GM23338 (cell line): ENCODE results near the gene UCKL1. TPM values are rescaled to one million over a fixed set of nuclear protein-coding genes. Genes with fewer than 3 reads are reported as not detected.

Source experiments
- ATAC-seq: fragments of 200-7000 bp; cut with Tn5 transposase; 3 replicates; pipeline ENCODE4 v1.9.1; 2020
- DNase-seq: peaks from one replicate; pipeline ENCODE4 v3.0.0-alpha.2; 2015; ENCODE audit warnings: low spot score
- H2AFZ ChIP-seq: fragments of 200-600 bp; sonication (generic); 2 replicates; pipeline ENCODE4 v1.8.0; 2016; ENCODE audit warnings: antibody characterized with exemption, mild to moderate bottlenecking, moderate library complexity
- H3F3A ChIP-seq: fragments of 200-600 bp; sonication (generic); replicated peaks from 2 replicates; pipeline ENCODE4 v1.8.0; 2017; ENCODE audit warnings: antibody characterized with exemption, mixed run types, low read depth
- H3K27ac ChIP-seq: fragments of 200-600 bp; sonication (generic); 2 replicates; pipeline ENCODE4 v1.6.1; 2016; ENCODE audit warnings: low read depth
- H3K27me3 ChIP-seq: fragments of 200-600 bp; sonication (generic); 2 replicates; pipeline ENCODE4 v1.8.0; 2016; ENCODE audit warnings: mild to moderate bottlenecking, mixed run types, moderate library complexity; ENCODE audit not compliant: insufficient read depth
- H3K36me3 ChIP-seq: fragments of 200-600 bp; sonication (generic); 2 replicates; pipeline ENCODE4 v1.8.0; 2016; ENCODE audit warnings: mild to moderate bottlenecking; ENCODE audit not compliant: insufficient read depth
- H3K4me1 ChIP-seq: fragments of 200-600 bp; sonication (generic); 2 replicates; pipeline ENCODE4 v1.8.0; 2016; ENCODE audit warnings: mild to moderate bottlenecking, moderate library complexity; ENCODE audit not compliant: insufficient read depth
- H3K4me2 ChIP-seq: fragments of 200-600 bp; sonication (generic); 2 replicates; pipeline ENCODE4 v1.7.1; 2017; ENCODE audit warnings: mixed run types
- H3K4me3 ChIP-seq: fragments of 200-600 bp; sonication (generic); 2 replicates; pipeline ENCODE4 v1.6.1; 2016; ENCODE audit warnings: mixed run types
- H3K79me2 ChIP-seq: fragments of 200-600 bp; sonication (generic); replicated peaks from 2 replicates; pipeline ENCODE4 v1.8.0; 2017; ENCODE audit warnings: mild to moderate bottlenecking; ENCODE audit not compliant: insufficient read depth
- H3K9me2 ChIP-seq: fragments of 200-600 bp; sonication (generic); 2 replicates; pipeline ENCODE4 v1.8.0; 2017; ENCODE audit not compliant: insufficient read depth
- H4K20me1 ChIP-seq: fragments of 200-600 bp; sonication (generic); replicated peaks from 2 replicates; pipeline ENCODE4 v1.8.0; 2017; ENCODE audit warnings: mild to moderate bottlenecking; ENCODE audit not compliant: insufficient read depth
- H3K27ac Mint-ChIP-seq: 2 replicates; pipeline ENCODE4 v1.8.0; 2020; ENCODE audit warnings: inconsistent platforms, mild to moderate bottlenecking, moderate library complexity, mixed read lengths
- H3K27me3 Mint-ChIP-seq: 3 replicates; pipeline ENCODE4 v1.8.0; 2022; ENCODE audit warnings: low read depth, mild to moderate bottlenecking, moderate library complexity, mixed read lengths, inconsistent platforms; ENCODE audit not compliant: insufficient read depth, poor library complexity
- H3K36me3 Mint-ChIP-seq: 3 replicates; pipeline ENCODE4 v1.8.0; 2021; ENCODE audit warnings: low read depth, mild to moderate bottlenecking, inconsistent platforms, moderate library complexity, mixed read lengths
- H3K4me1 Mint-ChIP-seq: 3 replicates; pipeline ENCODE4 v1.8.0; 2020; ENCODE audit warnings: mild to moderate bottlenecking, inconsistent platforms, mixed read lengths
- H3K4me3 Mint-ChIP-seq: 3 replicates; pipeline ENCODE4 v1.8.0; 2021; ENCODE audit warnings: moderate library complexity, mild to moderate bottlenecking, inconsistent platforms, mixed read lengths
- H3K9me3 Mint-ChIP-seq: 3 replicates; pipeline ENCODE4 v1.8.0; 2020; ENCODE audit warnings: moderate library complexity, mild to moderate bottlenecking, inconsistent platforms, mixed read lengths
- CREB1 ChIP-seq: fragments of 250-450 bp; sonication (Bioruptor Pico); IDR thresholded peaks from 2 replicates; pipeline ENCODE4 v1.5.0; 2020; ENCODE audit warnings: low read depth, mild to moderate bottlenecking, moderate library complexity
- CTCF ChIP-seq, 2 experiments: fragments of 200-600 bp in 1 of 2; sonication (generic) in 1 of 2; conservative IDR thresholded peaks; 2 replicates each; pipeline versions ENCODE4 v1.5.1 to v1.6.1; 2016 to 2017; ENCODE audit warnings: antibody characterized with exemption in 2 of 2, low read depth in 2 of 2, mild to moderate bottlenecking in 2 of 2, moderate library complexity in 1 of 2
- ETS1 ChIP-seq: IDR thresholded peaks from 2 replicates; pipeline ENCODE4 v1.6.1; 2016; ENCODE audit warnings: antibody characterized with exemption
- EZH2 ChIP-seq: fragments of 200-600 bp; sonication (generic); IDR thresholded peaks from one replicate; pipeline ENCODE4 v1.8.0; 2017; ENCODE audit warnings: antibody characterized with exemption, mild to moderate bottlenecking, low read depth; ENCODE audit not compliant: unreplicated experiment
- EZH2phosphoT487 ChIP-seq: fragments of 200-600 bp; sonication (generic); IDR thresholded peaks from one replicate; pipeline ENCODE4 v1.8.1; 2018; ENCODE audit warnings: antibody characterized with exemption; ENCODE audit not compliant: unreplicated experiment
- JUNB ChIP-seq: IDR thresholded peaks from one replicate; pipeline ENCODE4 v1.6.1; 2016; ENCODE audit warnings: antibody characterized with exemption; ENCODE audit not compliant: unreplicated experiment
- NANOG ChIP-seq: IDR thresholded peaks from 2 replicates; pipeline ENCODE4 v1.6.1; 2016; ENCODE audit warnings: antibody characterized with exemption, borderline replicate concordance
- POLR2AphosphoS5 ChIP-seq: IDR thresholded peaks from 2 replicates; pipeline ENCODE4 v1.6.1; 2016; ENCODE audit warnings: antibody characterized with exemption, low read depth
- REST ChIP-seq: IDR thresholded peaks from one replicate; pipeline ENCODE4 v1.6.1; 2018; ENCODE audit warnings: antibody characterized with exemption; ENCODE audit not compliant: unreplicated experiment
- STAT1 ChIP-seq: IDR thresholded peaks from one replicate; pipeline ENCODE4 v1.6.1; 2016; ENCODE audit warnings: antibody characterized with exemption; ENCODE audit not compliant: unreplicated experiment
- ZNF114 ChIP-seq: fragments of 250-450 bp; sonication (Bioruptor Pico); IDR thresholded peaks from 2 replicates; pipeline ENCODE4 v1.5.0; 2020; ENCODE audit warnings: mild to moderate bottlenecking, moderate library complexity
- ZNF331 ChIP-seq: fragments of 250-450 bp; sonication (Bioruptor Pico); IDR thresholded peaks from 2 replicates; pipeline ENCODE4 v1.5.0; 2020; ENCODE audit warnings: low read depth, mild to moderate bottlenecking, moderate library complexity
- ZNF462 ChIP-seq: fragments of 250-450 bp; sonication (Bioruptor Pico); IDR thresholded peaks from 2 replicates; pipeline ENCODE4 v1.5.0; 2020; ENCODE audit warnings: mild to moderate bottlenecking, moderate library complexity
- polyA plus RNA-seq: library from polyadenylated mRNA; unstranded; fragments of >200 nt; fragmentation: Nextera tagmentation; extraction: Ambion mirVana; gene quantifications from 2 replicates; pipeline ENCODE4 v1.2.1, GENCODE V29; 2016
- total RNA-seq: library from RNA; depleted of rRNA; stranded (reverse); fragments of >200 nt; shearing (Covaris generic); gene quantifications from 2 replicates; pipeline ENCODE4 v1.2.3, GENCODE V29; 2014

Gene UCKL1
- total and polyA plus RNA-seq, 2 experiments from 2014 or later: 56.8 to 82.5 TPM

- Mint-ChIP-seq H3K27ac (no peak overlapping the region), H3K4me1 (peaks cover 32% of the 10 kb centered on the region), H3K36me3 (peaks cover 9% of the 10 kb centered on the region; the same call in 2 of the 3 replicates), H3K4me3 (no peak overlapping the region), H3K27me3 (peaks cover 28% of the 10 kb centered on the region), H3K9me3 (peaks cover 8% of the 10 kb centered on the region; the same call in 1 of the 3 replicates)
- Histone ChIP-seq H3K4me3 (no peak overlapping the region), H3K4me1 (peaks cover 13% of the 10 kb centered on the region; the same call in 1 of the 2 replicates), H3K79me2 (peaks cover 88% of the 10 kb centered on the region), H3K27ac (no peak overlapping the region), H3K27me3 (no peaks in the 10 kb centered on the region), H3K36me3 (no peaks in the 10 kb centered on the region), H3F3A (peaks cover 12% of the 10 kb centered on the region), H2AFZ (no peak overlapping the region), H4K20me1 (peaks cover 28% of the 10 kb centered on the region), H3K4me2 (no peak overlapping the region), H3K9me2 (no peaks in the 10 kb centered on the region)
- ATAC-seq: no peak
- DNase-seq: no peak
- TF ChIP-seq CREB1: no peak
- no peak for TF ChIP-seq ZNF114 (CRISPR knock-in tag)
- TF ChIP-seq CTCF (conservative IDR thresholded peaks at IDR 0.05; ENCODE audit: low read depth in 2 of 2): no peak
- no peak for TF ChIP-seq NANOG
- no peak for TF ChIP-seq ETS1
- TF ChIP-seq STAT1: no peak
- TF ChIP-seq ZNF462 (CRISPR knock-in tag): no peak
- TF ChIP-seq EZH2: no peak
- no peak for TF ChIP-seq ZNF331 (CRISPR knock-in tag)
- no peak for TF ChIP-seq JUNB
- TF ChIP-seq REST: no peak
- TF ChIP-seq POLR2AphosphoS5: no peak
- no peak for TF ChIP-seq EZH2phosphoT487
Measured at GRCh38 chr20:63950701-63951397, 5.4 kb downstream of the UCKL1 start.
